Loucy (cell line): ENCODE results near the gene PRR20G.
A peak's percentile ranks its signal among the peaks of the same experiment; 100 is the strongest.

ENCODE experiments used
- H2AFZ ChIP-seq: fragments of 200-600 bp; sonication (generic); 2 replicates; pipeline ENCODE4 v1.6.0; 2016; ENCODE audit warnings: antibody characterized with exemption, mild to moderate bottlenecking, low read length, moderate library complexity
- H3F3A ChIP-seq: fragments of 200-600 bp; 2 replicates; pipeline ENCODE4 v1.6.0; 2016; ENCODE audit warnings: antibody characterized with exemption, low read depth, mild to moderate bottlenecking
- H3K27me3 ChIP-seq: fragments of 200-600 bp; sonication (generic); 2 replicates; pipeline ENCODE4 v1.6.1; 2014; ENCODE audit warnings: low read length, mild to moderate bottlenecking; ENCODE audit not compliant: insufficient read depth, poor library complexity, severe bottlenecking
- H3K36me3 ChIP-seq: fragments of 200-600 bp; sonication (generic); 2 replicates; pipeline ENCODE4 v1.6.1; 2016; ENCODE audit warnings: low read length; ENCODE audit not compliant: insufficient read depth
- H3K4me1 ChIP-seq: fragments of 200-600 bp; sonication (generic); 2 replicates; pipeline ENCODE4 v1.5.1; 2014; ENCODE audit warnings: low read length, mild to moderate bottlenecking; ENCODE audit not compliant: insufficient read depth, poor library complexity, severe bottlenecking
- H3K4me2 ChIP-seq: fragments of 200-600 bp; sonication (generic); 2 replicates; pipeline ENCODE4 v1.6.0; 2014; ENCODE audit warnings: antibody characterized with exemption, low read length, low read depth, mild to moderate bottlenecking; ENCODE audit not compliant: poor library complexity, severe bottlenecking
- H3K4me3 ChIP-seq: fragments of 200-600 bp; sonication (generic); 2 replicates; pipeline ENCODE4 v1.5.1; 2014; ENCODE audit warnings: low read length, mild to moderate bottlenecking, mixed read lengths; ENCODE audit not compliant: poor library complexity, severe bottlenecking
- H3K79me2 ChIP-seq: fragments of 200-600 bp; sonication (generic); 2 replicates; pipeline ENCODE4 v1.6.1; 2014; ENCODE audit warnings: low read length; ENCODE audit not compliant: insufficient read depth
- H3K9ac ChIP-seq: fragments of 200-600 bp; sonication (generic); 2 replicates; pipeline ENCODE4 v1.6.0; 2014; ENCODE audit warnings: mild to moderate bottlenecking, low read depth, low read length, moderate library complexity; ENCODE audit not compliant: poor library complexity, severe bottlenecking
- H3K9me2 ChIP-seq: fragments of 200-600 bp; sonication (generic); replicated peaks from 2 replicates; pipeline ENCODE4 v1.6.1; 2016; ENCODE audit warnings: low read depth, low read length, mixed read lengths
- H3K9me3 ChIP-seq: fragments of 200-600 bp; sonication (generic); 2 replicates; pipeline ENCODE4 v1.6.1; 2014; ENCODE audit warnings: mild to moderate bottlenecking, antibody characterized with exemption, low read length, low read depth; ENCODE audit not compliant: insufficient read depth
- H4K20me1 ChIP-seq: fragments of 200-600 bp; sonication (generic); 2 replicates; pipeline ENCODE4 v1.6.0; 2014; ENCODE audit warnings: antibody characterized with exemption, low read length, mild to moderate bottlenecking; ENCODE audit not compliant: insufficient read depth, poor library complexity, severe bottlenecking
- EZH2phosphoT487 ChIP-seq: fragments of 200-600 bp; IDR thresholded peaks from 2 replicates; pipeline ENCODE4 v1.6.1; 2018; ENCODE audit warnings: antibody characterized with exemption, mild to moderate bottlenecking, moderate library complexity, borderline replicate concordance
- TF ChIP-seq, protein P1 (sequence below): fragments of 200-600 bp; sonication (generic); conservative IDR thresholded peaks from 2 replicates; pipeline ENCODE4 v1.5.1; 2014; ENCODE audit warnings: mild to moderate bottlenecking, antibody characterized with exemption, low read length

The PRR20G gene

DNA sequence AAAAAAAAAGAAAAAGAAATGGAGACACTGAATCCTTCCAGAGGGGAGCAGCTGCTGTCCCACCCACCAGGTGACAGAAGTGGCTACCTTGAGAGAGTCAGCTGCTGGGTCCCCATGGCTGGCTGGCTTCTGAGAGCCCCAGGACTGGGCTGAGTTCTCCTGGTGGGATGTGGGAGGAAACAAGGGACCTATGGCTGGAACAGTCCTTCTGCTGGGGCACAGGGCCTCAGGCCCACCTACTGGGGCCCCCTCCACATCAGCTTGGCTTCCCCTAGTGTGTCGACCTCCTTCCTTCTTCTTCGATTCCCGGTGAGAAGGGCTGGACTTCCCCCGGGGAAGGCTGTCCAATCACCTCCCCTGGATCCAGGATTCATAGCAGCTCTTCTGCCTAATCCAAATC, 32.3 kb downstream of the PRR20G start:
- TF ChIP-seq EZH2phosphoT487, result no peak
- TF ChIP-seq, protein P1, sequence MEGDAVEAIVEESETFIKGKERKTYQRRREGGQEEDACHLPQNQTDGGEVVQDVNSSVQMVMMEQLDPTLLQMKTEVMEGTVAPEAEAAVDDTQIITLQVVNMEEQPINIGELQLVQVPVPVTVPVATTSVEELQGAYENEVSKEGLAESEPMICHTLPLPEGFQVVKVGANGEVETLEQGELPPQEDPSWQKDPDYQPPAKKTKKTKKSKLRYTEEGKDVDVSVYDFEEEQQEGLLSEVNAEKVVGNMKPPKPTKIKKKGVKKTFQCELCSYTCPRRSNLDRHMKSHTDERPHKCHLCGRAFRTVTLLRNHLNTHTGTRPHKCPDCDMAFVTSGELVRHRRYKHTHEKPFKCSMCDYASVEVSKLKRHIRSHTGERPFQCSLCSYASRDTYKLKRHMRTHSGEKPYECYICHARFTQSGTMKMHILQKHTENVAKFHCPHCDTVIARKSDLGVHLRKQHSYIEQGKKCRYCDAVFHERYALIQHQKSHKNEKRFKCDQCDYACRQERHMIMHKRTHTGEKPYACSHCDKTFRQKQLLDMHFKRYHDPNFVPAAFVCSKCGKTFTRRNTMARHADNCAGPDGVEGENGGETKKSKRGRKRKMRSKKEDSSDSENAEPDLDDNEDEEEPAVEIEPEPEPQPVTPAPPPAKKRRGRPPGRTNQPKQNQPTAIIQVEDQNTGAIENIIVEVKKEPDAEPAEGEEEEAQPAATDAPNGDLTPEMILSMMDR, result no peak
- H3K4me1 ChIP-seq, result no peaks in the 10 kb centered on the region

DNA sequence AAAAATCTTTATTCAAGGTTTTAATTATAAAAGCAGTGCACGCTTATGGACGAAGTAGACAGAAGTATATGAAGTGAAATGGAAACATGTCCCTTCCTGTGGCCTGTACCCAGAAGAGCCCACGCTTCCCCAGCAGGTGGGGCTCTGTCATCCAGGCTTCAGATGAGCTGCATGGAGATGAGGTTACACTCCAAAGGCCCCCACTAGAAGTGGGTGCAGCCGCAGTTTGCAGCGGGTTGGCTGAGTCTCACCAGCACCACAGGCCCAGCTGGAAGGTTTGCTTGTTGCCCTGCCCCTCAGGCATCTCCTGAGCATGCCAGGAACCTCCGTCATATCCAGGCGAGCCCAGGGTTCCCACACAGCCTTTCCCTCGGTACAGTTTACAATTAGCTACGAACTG, 33.1 kb downstream of the PRR20G start:
- no peak overlapping the region for H3K4me3 ChIP-seq
- peaks cover 5% of the 10 kb centered on the region for H3K27me3 ChIP-seq
- H3K9ac ChIP-seq, result no peak overlapping the region
- H3K9me3 ChIP-seq, result 0 out of 2 replicates have a peak, but pooled peaks cover 4% of the 10 kb centered on the region
- H3K36me3 ChIP-seq, result no peaks in the 10 kb centered on the region
- H4K20me1 ChIP-seq, result no peaks in the 10 kb centered on the region
- no peaks in the 10 kb centered on the region for H3K79me2 ChIP-seq
- H3F3A ChIP-seq, result no peaks in the 10 kb centered on the region
- H3K4me2 ChIP-seq, result no peak overlapping the region
- H2AFZ ChIP-seq, result no peak overlapping the region
- TF ChIP-seq EZH2phosphoT487, result no peak
- TF ChIP-seq, protein P1, result peak; percentile 57
- H3K9me2 ChIP-seq, result no peaks in the 10 kb centered on the region
- H3K4me1 ChIP-seq, result no peaks in the 10 kb centered on the region

More for the DNA sequence above, 32.3 kb downstream of the PRR20G start:
- Histone ChIP-seq H3K9ac (no peak overlapping the region), H3K27me3 (peaks cover 5% of the 10 kb centered on the region), H3K36me3 (no peaks in the 10 kb centered on the region), H3K4me2 (no peak overlapping the region), H3K9me3 (0 out of 2 replicates have a peak, but pooled peaks cover 3% of the 10 kb centered on the region), H3K4me3 (no peak overlapping the region), H3K79me2 (no peaks in the 10 kb centered on the region), H3K9me2 (no peaks in the 10 kb centered on the region), H3F3A (no peaks in the 10 kb centered on the region), H2AFZ (no peak overlapping the region), H4K20me1 (no peaks in the 10 kb centered on the region)

DNA sequence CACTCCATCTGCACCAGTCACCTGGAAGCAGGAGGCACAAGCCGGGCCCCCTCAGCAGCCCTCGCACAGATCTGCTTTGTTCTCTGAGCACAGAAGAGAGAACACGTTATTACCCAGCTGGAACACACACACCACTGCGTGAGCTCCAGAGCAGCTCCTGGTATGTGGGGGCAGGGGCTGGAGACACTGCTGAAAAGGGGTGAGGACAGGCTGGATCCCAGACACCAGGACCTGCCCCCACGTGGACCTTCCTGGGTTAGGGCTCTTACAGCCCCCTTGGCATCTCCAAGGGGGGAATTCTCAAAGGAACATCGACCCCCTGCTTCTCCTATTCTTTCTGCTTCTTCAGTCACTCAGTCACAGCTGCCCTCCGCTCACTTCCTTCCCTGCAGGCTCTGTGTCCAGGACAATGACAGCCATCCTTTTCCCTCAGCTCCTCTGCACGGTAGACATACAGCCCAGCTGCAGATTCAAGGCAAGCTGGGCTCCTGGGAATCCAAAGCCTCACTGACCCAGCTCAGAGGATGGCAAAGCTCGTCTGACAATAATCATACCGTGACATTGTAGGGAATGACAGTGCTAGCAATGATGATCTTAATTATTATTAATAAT, 33.7 kb downstream of the PRR20G start:
- Histone ChIP-seq H3K27me3 (peaks cover 5% of the 10 kb centered on the region), H4K20me1 (no peaks in the 10 kb centered on the region), H3K4me3 (no peak overlapping the region), H3F3A (no peaks in the 10 kb centered on the region), H3K9me2 (no peaks in the 10 kb centered on the region), H3K9me3 (peaks cover 6% of the 10 kb centered on the region; the same call in 1 of the 2 replicates), H3K4me1 (no peaks in the 10 kb centered on the region), H3K36me3 (no peaks in the 10 kb centered on the region), H3K79me2 (no peaks in the 10 kb centered on the region), H3K4me2 (no peak overlapping the region), H3K9ac (no peak overlapping the region), H2AFZ (no peak overlapping the region)
- TF ChIP-seq EZH2phosphoT487, result no peak
- TF ChIP-seq, protein P1, result no peak
